HCT116 (cell line): Measurements from ENCODE around the gene EIF4E2. TPM values are rescaled to one million over a fixed set of nuclear protein-coding genes. Genes with fewer than 3 reads are reported as not detected.

ENCODE experiments used
- ATAC-seq: fragments of 200-7000 bp; cut with Tn5 transposase; 2 replicates; pipeline ENCODE4 v1.9.1; 2020; ENCODE audit warnings: mild to moderate bottlenecking, moderate library complexity
- BruUV-seq: library from RNA; stranded (reverse); fragments of 400-500 nt; replicated peaks from 2 replicates; lab custom pipeline; 2021; lab: Mats Ljungman, UMichigan
- CTCF ChIA-PET: fragments of 300-600 bp; sonication (Branson Sonifier 250); formaldehyde crosslinking; loops from one replicate; lab custom pipeline; 2021; ENCODE audit warnings: antibody characterized with exemption; lab: Charles Lee
- POLR2A ChIA-PET: fragments of 300-600, 350-600 bp; sonication (Branson Sonifier 250); formaldehyde crosslinking; loops from one replicate; lab custom pipeline; 2021; ENCODE audit warnings: antibody characterized with exemption; lab: Charles Lee
- RAD21 ChIA-PET, 2 experiments: fragments of 300-600 bp; sonication (Branson Sonifier 250); formaldehyde crosslinking; loops; one replicate each; lab custom pipeline; 2023; ENCODE audit warnings: low total read pairs in 2 of 2; ENCODE audit not compliant: uncharacterized antibody in 2 of 2, unreplicated experiment in 2 of 2, low non-redundant PET in 1 of 2; lab: Charles Lee
- DNase-seq: peaks from one replicate; pipeline ENCODE4 v3.0.0-alpha.2; 2010; ENCODE audit warnings: low read depth, low spot score
- H2AFZ ChIP-seq: fragments of 200-600 bp; shearing (Covaris generic), sonication (generic); 2 replicates; pipeline ENCODE4 v1.6.1; 2017; ENCODE audit warnings: low read depth, mixed run types, mixed read lengths, antibody characterized with exemption, low read length; ENCODE audit not compliant: poor library complexity, severe bottlenecking
- H3K27ac ChIP-seq: 2 replicates; pipeline ENCODE4 v1.5.1; 2012; ENCODE audit warnings: low read depth, low read length
- H3K27me3 ChIP-seq: fragments of 200-600 bp; sonication (generic); 2 replicates; pipeline ENCODE4 v1.6.1; 2016; ENCODE audit warnings: mixed run types, low read length, mixed read lengths; ENCODE audit not compliant: insufficient read depth
- H3K36me3 ChIP-seq, 2 experiments: fragments of 200-500 bp in 1 of 2; fragments of 200-600 bp in 1 of 2; sonication (Bioruptor generic) in 1 of 2; sonication (generic) in 1 of 2; 2 replicates each; pipeline versions ENCODE4 v1.5.1 to v1.6.1; 2014 to 2016; ENCODE audit warnings: low read length in 2 of 2, inconsistent platforms in 1 of 2, mixed read lengths in 1 of 2, mixed run types in 1 of 2; ENCODE audit not compliant: insufficient read depth in 2 of 2, control insufficient read depth in 1 of 2
- H3K4me1 ChIP-seq, 2 experiments: fragments of 200-600 bp in 1 of 2; sonication (generic) in 1 of 2; 2 replicates each; pipeline versions ENCODE4 v1.5.1 to v1.6.1; 2012 to 2017; ENCODE audit warnings: low read length in 2 of 2, inconsistent platforms in 1 of 2, mild to moderate bottlenecking in 1 of 2, mixed read lengths in 1 of 2, mixed run types in 1 of 2, moderate library complexity in 1 of 2; ENCODE audit not compliant: insufficient read depth in 2 of 2, control insufficient read depth in 1 of 2
- H3K4me2 ChIP-seq: fragments of 200-600 bp; sonication (generic); 2 replicates; pipeline ENCODE4 v1.6.1; 2017; ENCODE audit warnings: mixed run types, low read length, mixed read lengths
- H3K4me3 ChIP-seq, 2 experiments: fragments of 200-600 bp in 1 of 2; sonication (generic) in 1 of 2; replicated peaks in 1 of 2; 2 replicates each; pipeline ENCODE4 v1.5.1; 2011 to 2016; ENCODE audit warnings: low read length in 2 of 2, control low read depth in 1 of 2, low read depth in 1 of 2, mild to moderate bottlenecking in 1 of 2, mixed read lengths in 1 of 2, mixed run types in 1 of 2
- H3K79me2 ChIP-seq: fragments of 200-600 bp; sonication (generic); 2 replicates; pipeline ENCODE4 v1.6.1; 2017; ENCODE audit warnings: mild to moderate bottlenecking, mixed run types, low read length, moderate library complexity, mixed read lengths; ENCODE audit not compliant: insufficient read depth
- H3K9ac ChIP-seq: fragments of 200-600 bp; sonication (generic); 2 replicates; pipeline ENCODE4 v1.6.1; 2016; ENCODE audit warnings: low read length, mixed read lengths
- H3K9me2 ChIP-seq: fragments of 200-600 bp; sonication (generic), shearing (Covaris generic); 2 replicates; pipeline ENCODE4 v1.6.1; 2017; ENCODE audit warnings: mixed run types, mild to moderate bottlenecking, moderate library complexity; ENCODE audit not compliant: insufficient read depth
- H3K9me3 ChIP-seq, 2 experiments: fragments of 200-500 bp in 1 of 2; fragments of 200-600 bp in 1 of 2; sonication (Bioruptor generic) in 1 of 2; sonication (generic) in 1 of 2; 2 replicates each; pipeline ENCODE4 v1.6.1; 2014 to 2017; ENCODE audit warnings: low read length in 2 of 2, mixed read lengths in 2 of 2, inconsistent platforms in 1 of 2, low read depth in 1 of 2, mild to moderate bottlenecking in 1 of 2, mixed run types in 1 of 2, moderate library complexity in 1 of 2; ENCODE audit not compliant: control insufficient read depth in 1 of 2, insufficient read depth in 1 of 2
- H4K20me1 ChIP-seq: fragments of 200-600 bp; sonication (generic), shearing (Covaris generic); 2 replicates; pipeline ENCODE4 v1.6.1; 2017; ENCODE audit warnings: mixed run types, mild to moderate bottlenecking, moderate library complexity; ENCODE audit not compliant: insufficient read depth
- ATF3 ChIP-seq: IDR thresholded peaks from 2 replicates; pipeline ENCODE4 v1.6.1; 2012
- CBX3 ChIP-seq: IDR thresholded peaks from 2 replicates; pipeline ENCODE4 v1.6.1; 2012; ENCODE audit warnings: low read depth
- CEBPB ChIP-seq: IDR thresholded peaks from 2 replicates; pipeline ENCODE4 v1.6.1; 2012; ENCODE audit warnings: low read depth
- CTCF ChIP-seq, 3 experiments: fragments of 200-600 bp in 1 of 3; sonication (generic) in 1 of 3; IDR thresholded peaks in 2 of 3; conservative IDR thresholded peaks in 1 of 3; 2 replicates each; pipeline ENCODE4 v1.5.1; 2012 to 2017; ENCODE audit warnings: low read depth in 2 of 3, low read length in 2 of 3, antibody characterized with exemption in 1 of 3, borderline replicate concordance in 1 of 3, control low read depth in 1 of 3, mild to moderate bottlenecking in 1 of 3, mixed read lengths in 1 of 3, mixed run types in 1 of 3, moderate library complexity in 1 of 3; ENCODE audit not compliant: insufficient read depth in 1 of 3
- EGR1 ChIP-seq: IDR thresholded peaks from 2 replicates; pipeline ENCODE4 v1.6.1; 2012; ENCODE audit warnings: low read depth
- ELF1 ChIP-seq: IDR thresholded peaks from 2 replicates; pipeline ENCODE4 v1.6.1; 2012; ENCODE audit warnings: low read depth, borderline replicate concordance
- FOSL1 ChIP-seq: IDR thresholded peaks from 2 replicates; pipeline ENCODE4 v1.6.1; 2012; ENCODE audit warnings: low read depth
- JUND ChIP-seq: IDR thresholded peaks from 2 replicates; pipeline ENCODE4 v1.6.1; 2012
- RAD21 ChIP-seq: IDR thresholded peaks from 2 replicates; pipeline ENCODE4 v1.6.1; 2012; ENCODE audit warnings: low read depth, mild to moderate bottlenecking
- SIN3A ChIP-seq: IDR thresholded peaks from 2 replicates; pipeline ENCODE4 v1.6.1; 2012; ENCODE audit warnings: low read depth
- SP1 ChIP-seq: IDR thresholded peaks from 2 replicates; pipeline ENCODE4 v1.6.1; 2012; ENCODE audit warnings: low read depth
- SRF ChIP-seq: IDR thresholded peaks from 2 replicates; pipeline ENCODE4 v1.6.1; 2012; ENCODE audit warnings: low read depth
- TCF7L2 ChIP-seq: IDR thresholded peaks from 2 replicates; pipeline ENCODE4 v1.7.0; 2011; ENCODE audit warnings: borderline replicate concordance, inconsistent platforms; ENCODE audit not compliant: insufficient read depth, insufficient read length; ENCODE audit errors: extremely low read depth
- ZFX ChIP-seq: fragments of 450-650 bp; IDR thresholded peaks from 2 replicates; pipeline ENCODE4 v1.6.1; 2017
- ZNF274 ChIP-seq: fragments of 200-500 bp; sonication (Bioruptor generic); IDR thresholded peaks from 2 replicates; pipeline ENCODE4 v1.6.1; 2014; ENCODE audit warnings: mild to moderate bottlenecking, low read depth, low read length, inconsistent platforms
- intact Hi-C: fragments of 100-400 bp; cut with micrococcal nuclease; formaldehyde crosslinking; loops from 2 replicates; pipeline ENCODE4 v1.10.0; 2022
- total RNA-seq: library from RNA; stranded (reverse); gene quantifications from one replicate; pipeline ENCODE4 v1.2.1, GENCODE V29; 2021; ENCODE audit not compliant: unreplicated experiment
- TF ChIP-seq, protein P1 (sequence below): IDR thresholded peaks from 2 replicates; pipeline ENCODE4 v1.6.1; 2012

Gene EIF4E2
- total RNA-seq, 1 experiment from 2014 or later = 58.6 TPM

DNA sequence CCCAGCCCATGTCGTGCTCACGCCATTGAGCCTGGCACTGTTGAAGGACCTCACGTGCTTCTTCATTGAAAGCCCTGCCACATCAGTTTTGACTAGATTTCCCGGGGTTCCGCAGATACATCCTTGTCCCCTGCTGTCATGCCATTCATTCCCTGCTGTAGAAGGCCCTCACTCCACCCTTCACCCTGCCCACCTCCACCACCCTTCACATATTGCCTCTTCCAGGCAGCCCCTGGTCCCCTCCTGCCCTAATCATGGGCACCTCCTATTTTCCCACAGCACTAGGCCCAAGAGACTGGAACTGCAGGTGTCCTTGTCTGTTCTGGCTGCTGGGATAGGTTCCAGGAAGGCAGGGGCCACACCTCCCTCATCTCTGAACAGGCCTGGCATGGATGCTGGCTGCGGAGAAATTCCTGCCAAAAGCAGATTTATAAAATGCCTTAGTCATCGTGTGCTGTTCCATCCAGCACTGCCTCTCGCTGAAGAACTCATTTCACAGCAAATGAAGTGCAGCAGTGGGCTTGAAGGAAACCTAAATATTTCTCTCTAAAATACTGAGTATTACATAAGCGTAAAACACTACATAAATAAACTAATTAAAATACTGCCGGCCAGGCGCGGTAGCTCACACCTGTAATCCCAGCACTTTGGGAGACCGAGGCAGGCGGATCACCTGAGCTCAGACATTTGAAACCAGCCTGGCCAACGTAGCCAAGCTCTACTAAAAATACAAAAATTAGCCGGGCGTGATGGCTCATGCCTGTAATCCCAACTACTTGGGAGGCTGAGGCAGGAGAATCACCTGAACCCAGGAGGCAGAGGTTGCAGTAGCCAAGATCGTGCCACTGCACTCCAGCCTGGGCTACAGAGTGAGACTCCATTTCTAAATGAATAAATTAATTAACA, 38.4 kb downstream of the EIF4E2 start (continued):
- TF ChIP-seq CTCF (IDR thresholded peaks at IDR 0.05 in 2 of 3, conservative IDR thresholded peaks at IDR 0.05 in 1 of 3; ENCODE audit: borderline replicate concordance in 1 of 3, insufficient read depth in 1 of 3, low read depth in 2 of 3, low read length in 2 of 3) (no peak), SIN3A (no peak), ELF1 (no peak), EGR1 (no peak), ZFX (no peak), ZNF274 (no peak), RAD21 (no peak)
- TF ChIP-seq, protein P1, sequence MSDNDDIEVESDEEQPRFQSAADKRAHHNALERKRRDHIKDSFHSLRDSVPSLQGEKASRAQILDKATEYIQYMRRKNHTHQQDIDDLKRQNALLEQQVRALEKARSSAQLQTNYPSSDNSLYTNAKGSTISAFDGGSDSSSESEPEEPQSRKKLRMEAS = no peak

- Histone ChIP-seq H3K9me3 (no peaks in the 10 kb centered on the region), H3K27ac (peak overlapping the region; percentile 57), H2AFZ (peak overlapping the region; percentile 66), H3K79me2 (no peaks in the 10 kb centered on the region), H4K20me1 (no peaks in the 10 kb centered on the region), H3K36me3 (no peaks in the 10 kb centered on the region), H3K4me2 (peak overlapping the region; percentile 80), H3K9ac (peak overlapping the region; percentile 50), H3K9me2 (no peaks in the 10 kb centered on the region), H3K4me3 (peak overlapping the region; percentile 11 to 43; a peak in 3 of 4 replicates), H3K4me1 (peaks cover 26 to 36% of the 10 kb centered on the region in 2 experiments), H3K27me3 (no peaks in the 10 kb centered on the region)
- POLR2A ChIA-PET = interaction anchor here (0.9 to 1.7 kb wide), 3 partner anchors 12 to 446 kb away, joined by 3 to 6 read pairs (median 4); partner anchors contain the start of genes EIF4E2 and TIGD1
- CTCF ChIA-PET = interaction anchor here (1.1 to 1.4 kb wide), 3 partner anchors 10 to 12 kb away, joined by 3 read pairs; no protein-coding TSS in a partner anchor
- ATAC-seq (peak; percentile 85), DNase-seq (peak; percentile 77)
- RAD21 ChIA-PET = no interaction called here
- TF ChIP-seq EGR1 = 0 out of 2 replicates have a peak, but pooled peaks have one; percentile 21
- peak; percentile 26 for TF ChIP-seq RAD21
- peak; percentile 8 to 40 (median 23); a peak in 4 of 6 replicates for TF ChIP-seq CTCF (IDR thresholded peaks at IDR 0.05 in 2 of 3, conservative IDR thresholded peaks at IDR 0.05 in 1 of 3; ENCODE audit: borderline replicate concordance in 1 of 3, insufficient read depth in 1 of 3, low read depth in 2 of 3, low read length in 2 of 3)
- peak; percentile 75 for TF ChIP-seq SP1
- TF ChIP-seq ELF1 = no peak
- TF ChIP-seq TCF7L2 = no peak
- no peak for TF ChIP-seq SIN3A
- TF ChIP-seq SRF = peak; percentile 49; the same call in 1 of the 2 replicates
- TF ChIP-seq, protein P1 = no peak; the same call in 1 of the 2 replicates
- TF ChIP-seq FOSL1 = peak; percentile 84
- peak; percentile 76 for TF ChIP-seq CEBPB
- TF ChIP-seq JUND = peak; percentile 83
- TF ChIP-seq ATF3 = peak; percentile 61; the same call in 1 of the 2 replicates
- no peak for TF ChIP-seq CBX3
- no peak for TF ChIP-seq ZNF274
- intact Hi-C loops = no loop called here
- no TSS peak for BruUV-seq
Observed at GRCh38 chr2:232592772-232593395, 42.4 kb downstream of the EIF4E2 start.
